ENCODE data around the gene KIRREL3.

DNA sequence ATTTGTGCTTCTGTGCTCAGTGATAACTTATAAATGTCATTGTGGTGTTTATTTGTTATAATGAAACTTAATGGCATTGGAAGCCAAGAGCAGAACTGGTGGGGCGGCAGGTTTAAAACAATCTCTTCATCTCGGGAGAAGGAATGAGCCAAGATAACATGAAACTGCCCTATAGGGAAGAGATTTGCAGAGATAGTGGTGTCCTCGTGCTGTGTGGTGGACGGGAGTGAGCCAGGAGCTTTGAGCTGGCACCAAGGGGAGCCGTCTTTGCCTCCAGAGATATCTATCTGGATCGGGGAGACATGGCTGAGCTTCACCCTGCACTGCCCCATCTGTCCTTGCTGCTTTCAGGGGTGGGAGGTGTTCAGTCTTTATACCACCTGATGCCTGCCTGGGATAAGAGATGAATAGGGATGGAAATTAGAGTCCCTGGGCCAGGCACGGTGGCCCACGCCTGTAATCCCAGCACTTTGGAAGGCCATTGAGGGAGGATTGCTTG is 455.5 kb downstream of the KIRREL3 start:
- TF ChIP-seq, protein P1, sequence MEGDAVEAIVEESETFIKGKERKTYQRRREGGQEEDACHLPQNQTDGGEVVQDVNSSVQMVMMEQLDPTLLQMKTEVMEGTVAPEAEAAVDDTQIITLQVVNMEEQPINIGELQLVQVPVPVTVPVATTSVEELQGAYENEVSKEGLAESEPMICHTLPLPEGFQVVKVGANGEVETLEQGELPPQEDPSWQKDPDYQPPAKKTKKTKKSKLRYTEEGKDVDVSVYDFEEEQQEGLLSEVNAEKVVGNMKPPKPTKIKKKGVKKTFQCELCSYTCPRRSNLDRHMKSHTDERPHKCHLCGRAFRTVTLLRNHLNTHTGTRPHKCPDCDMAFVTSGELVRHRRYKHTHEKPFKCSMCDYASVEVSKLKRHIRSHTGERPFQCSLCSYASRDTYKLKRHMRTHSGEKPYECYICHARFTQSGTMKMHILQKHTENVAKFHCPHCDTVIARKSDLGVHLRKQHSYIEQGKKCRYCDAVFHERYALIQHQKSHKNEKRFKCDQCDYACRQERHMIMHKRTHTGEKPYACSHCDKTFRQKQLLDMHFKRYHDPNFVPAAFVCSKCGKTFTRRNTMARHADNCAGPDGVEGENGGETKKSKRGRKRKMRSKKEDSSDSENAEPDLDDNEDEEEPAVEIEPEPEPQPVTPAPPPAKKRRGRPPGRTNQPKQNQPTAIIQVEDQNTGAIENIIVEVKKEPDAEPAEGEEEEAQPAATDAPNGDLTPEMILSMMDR (IDR thresholded peaks at IDR 0.05; ENCODE audit: control extremely low read depth in 1 of 3, insufficient read depth in 1 of 3, low read depth in 1 of 3, low read length in 3 of 3) = no peak
- TF ChIP-seq BCL11A (IDR thresholded peaks at IDR 0.05; ENCODE audit: low read depth in 2 of 2, low read length in 2 of 2) = no peak
- no peak for TF ChIP-seq BRCA1 (IDR thresholded peaks at IDR 0.05; ENCODE audit: low read depth, low read length)
- TF ChIP-seq SIN3A (conservative IDR thresholded peaks at IDR 0.05 in 1 of 2, IDR thresholded peaks at IDR 0.05 in 1 of 2; ENCODE audit: low read depth in 1 of 2, low read length in 2 of 2) = no peak
- TF ChIP-seq EZH2 (IDR thresholded peaks at IDR 0.05; ENCODE audit: low read depth, low read length, severe bottlenecking) = no peak
- no peak for TF ChIP-seq SUZ12 (IDR thresholded peaks at IDR 0.05; ENCODE audit: low read length)
- TF ChIP-seq TEAD4 (IDR thresholded peaks at IDR 0.05; ENCODE audit: low read depth, low read length) = no peak
- TF ChIP-seq CHD2 (IDR thresholded peaks at IDR 0.05; ENCODE audit: low read length) = no peak
- TF ChIP-seq KDM1A (IDR thresholded peaks at IDR 0.05; ENCODE audit: borderline replicate concordance, low read length) = no peak
- TF ChIP-seq KDM5A (IDR thresholded peaks at IDR 0.05; ENCODE audit: low read length) = no peak
- TF ChIP-seq POLR2A (IDR thresholded peaks at IDR 0.05; ENCODE audit: control extremely low read depth in 1 of 2, low read depth in 2 of 2, low read length in 2 of 2) = no peak
- no peak for TF ChIP-seq SP2 (IDR thresholded peaks at IDR 0.05; ENCODE audit: low read length)
- no peak for TF ChIP-seq PHF8 (conservative IDR thresholded peaks at IDR 0.05; ENCODE audit: low read depth, low read length)
- TF ChIP-seq EP300 (IDR thresholded peaks at IDR 0.05; ENCODE audit: borderline replicate concordance in 1 of 2, low read depth in 2 of 2, low read length in 2 of 2) = no peak

Data from H1 (cell line).